Fibroblast of pulmonary artery (primary cell): ENCODE data around the gene SSNA1.

ENCODE experiments used
- DNase-seq: peaks from one replicate; pipeline ENCODE4 v3.0.0-alpha.2; 2010; ENCODE audit warnings: low read depth
- H3K4me3 ChIP-seq: replicated peaks from 2 replicates; pipeline ENCODE4 v1.5.1; 2011; ENCODE audit warnings: low read depth, mild to moderate bottlenecking, control low read depth, low read length, moderate library complexity
- TF ChIP-seq, protein P1 (sequence below): IDR thresholded peaks from 2 replicates; pipeline ENCODE4 v1.5.1; 2011; ENCODE audit warnings: mild to moderate bottlenecking, control low read depth, low read length, inconsistent platforms; ENCODE audit errors: missing control alignments

SSNA1 gene

GRCh38 chr9:137204731-137205125 lies 16.3 kb downstream of the SSNA1 start:
- peak overlapping the region; percentile 91 for H3K4me3 ChIP-seq
- DNase-seq: no peak
- TF ChIP-seq, protein P1, sequence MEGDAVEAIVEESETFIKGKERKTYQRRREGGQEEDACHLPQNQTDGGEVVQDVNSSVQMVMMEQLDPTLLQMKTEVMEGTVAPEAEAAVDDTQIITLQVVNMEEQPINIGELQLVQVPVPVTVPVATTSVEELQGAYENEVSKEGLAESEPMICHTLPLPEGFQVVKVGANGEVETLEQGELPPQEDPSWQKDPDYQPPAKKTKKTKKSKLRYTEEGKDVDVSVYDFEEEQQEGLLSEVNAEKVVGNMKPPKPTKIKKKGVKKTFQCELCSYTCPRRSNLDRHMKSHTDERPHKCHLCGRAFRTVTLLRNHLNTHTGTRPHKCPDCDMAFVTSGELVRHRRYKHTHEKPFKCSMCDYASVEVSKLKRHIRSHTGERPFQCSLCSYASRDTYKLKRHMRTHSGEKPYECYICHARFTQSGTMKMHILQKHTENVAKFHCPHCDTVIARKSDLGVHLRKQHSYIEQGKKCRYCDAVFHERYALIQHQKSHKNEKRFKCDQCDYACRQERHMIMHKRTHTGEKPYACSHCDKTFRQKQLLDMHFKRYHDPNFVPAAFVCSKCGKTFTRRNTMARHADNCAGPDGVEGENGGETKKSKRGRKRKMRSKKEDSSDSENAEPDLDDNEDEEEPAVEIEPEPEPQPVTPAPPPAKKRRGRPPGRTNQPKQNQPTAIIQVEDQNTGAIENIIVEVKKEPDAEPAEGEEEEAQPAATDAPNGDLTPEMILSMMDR: no peak

DNA sequence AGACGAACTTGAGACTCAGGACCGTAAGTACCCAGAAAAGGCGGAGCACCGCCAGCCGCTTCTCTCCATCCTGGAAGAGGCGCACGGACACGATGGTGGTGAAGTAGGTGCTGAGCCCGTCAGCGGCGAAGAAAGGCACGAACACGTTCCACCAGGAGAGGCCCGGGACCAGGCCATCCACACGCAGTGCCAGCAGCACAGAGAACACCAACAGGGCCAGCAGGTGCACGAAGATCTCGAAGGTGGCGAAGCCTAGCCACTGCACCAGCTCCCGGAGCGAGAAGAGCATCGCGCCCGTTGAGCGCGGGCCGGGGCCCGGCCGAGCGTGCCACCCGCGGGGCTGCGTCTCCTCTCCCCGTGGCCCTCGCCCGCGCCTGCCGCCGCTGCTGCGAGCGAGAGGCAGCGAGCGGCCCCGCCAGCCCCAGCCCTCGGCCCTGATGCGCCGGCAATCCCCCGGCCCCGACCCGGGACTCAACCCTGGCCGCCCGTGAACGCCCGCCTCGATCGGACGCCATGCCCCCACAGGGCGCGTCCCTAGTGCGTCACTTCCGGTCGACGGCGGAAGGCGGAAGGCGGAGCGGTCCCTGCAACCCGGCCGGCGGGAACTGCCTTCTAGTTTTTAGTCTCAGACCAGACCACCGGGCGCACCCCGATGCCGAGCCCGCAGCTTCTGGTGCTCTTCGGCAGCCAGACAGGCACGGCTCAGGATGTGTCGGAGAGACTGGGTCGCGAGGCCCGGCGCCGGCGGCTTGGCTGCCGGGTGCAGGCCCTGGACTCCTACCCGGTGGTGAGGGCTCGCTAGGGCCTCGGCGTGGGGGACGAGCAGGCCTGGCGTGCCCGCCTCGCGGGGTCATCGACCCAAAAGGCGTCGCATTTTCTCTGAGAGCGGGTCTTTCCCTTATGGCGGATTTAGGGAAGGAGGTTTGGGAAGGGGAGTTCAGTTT lies 16.9 kb downstream of the SSNA1 start, which contains the start of the genes NDOR1 and TMEM203:
Gene NDOR1 (plus strand): TSS at position 575 of the 944 bp plus-strand sequence. CDS start 78 bp downstream, at position 653.
Gene TMEM203 (minus strand): TSS at position 523 of the 944 bp plus-strand sequence. CDS start 234 bp downstream, at position 289.
- peak within 1 kb of the TSS; percentile 91 for H3K4me3 ChIP-seq
- TF ChIP-seq, protein P1: no peak
- DNase-seq: peak; percentile 80

- H3K4me3 ChIP-seq: peak overlapping the region; percentile 91
- DNase-seq: no peak
- TF ChIP-seq, protein P1: no peak
Measured at GRCh38 chr9:137206602-137207001, 18.1 kb downstream of the SSNA1 start.

- H3K4me3 ChIP-seq: no peak overlapping the region
- no peak for DNase-seq
- TF ChIP-seq, protein P1: no peak
Measured at GRCh38 chr9:137211532-137211931, 23.1 kb downstream of the SSNA1 start.

- no peak overlapping the region for H3K4me3 ChIP-seq
- DNase-seq: no peak
- TF ChIP-seq, protein P1: no peak
Measured at GRCh38 chr9:137212520-137212919, 24.0 kb downstream of the SSNA1 start.

GRCh38 chr9:137213160-137214060 lies 24.9 kb downstream of the SSNA1 start:
- TF ChIP-seq, protein P1: peak; percentile 10
- H3K4me3 ChIP-seq: no peak overlapping the region
- no peak for DNase-seq
